NOMO-1 treated with dmso at 0.1 percent for 144 hours (cell line): Measurements from ENCODE around the gene MYMK.

ENCODE experiments used
- DNase-seq: peaks from one replicate; lab custom pipeline; 2025; ENCODE audit not compliant: unreplicated experiment; lab: John Stamatoyannopoulos, UW

MYMK gene

DNA sequence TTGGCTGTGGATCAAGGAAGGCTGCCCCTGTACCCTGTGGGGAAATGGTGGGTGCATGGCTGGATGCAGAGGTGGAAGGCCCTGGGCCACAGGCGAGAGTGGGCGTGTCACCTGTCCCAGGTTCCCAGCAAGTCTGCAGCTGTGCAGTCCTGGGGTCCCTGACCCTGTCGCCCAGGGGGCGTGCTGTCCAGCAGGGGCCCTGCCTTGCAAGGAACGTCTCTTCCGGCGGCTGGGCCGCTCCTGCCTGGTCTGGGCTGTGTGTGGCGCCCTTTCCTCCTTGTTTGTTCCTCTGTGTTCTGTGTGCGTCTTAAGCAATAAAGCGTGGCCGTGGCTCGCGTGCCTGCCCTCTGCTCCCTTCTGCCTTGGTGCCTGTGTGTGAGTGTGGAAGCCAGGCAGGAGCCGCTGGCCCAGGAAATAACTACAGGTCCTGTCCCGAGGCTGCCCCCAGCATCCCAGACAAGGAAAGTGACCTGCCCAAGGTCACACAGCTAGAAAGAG lies 54.3 kb downstream of the MYMK start:
- DNase-seq, result no peak

- DNase-seq, result no peak
Measured at GRCh38 chr9:133468777-133469421, 55.9 kb downstream of the MYMK start.

GRCh38 chr9:133468374-133468773 lies 56.4 kb downstream of the MYMK start:
- no peak for DNase-seq

GRCh38 chr9:133467101-133467500 lies 57.7 kb downstream of the MYMK start:
- DNase-seq, result no peak

DNA sequence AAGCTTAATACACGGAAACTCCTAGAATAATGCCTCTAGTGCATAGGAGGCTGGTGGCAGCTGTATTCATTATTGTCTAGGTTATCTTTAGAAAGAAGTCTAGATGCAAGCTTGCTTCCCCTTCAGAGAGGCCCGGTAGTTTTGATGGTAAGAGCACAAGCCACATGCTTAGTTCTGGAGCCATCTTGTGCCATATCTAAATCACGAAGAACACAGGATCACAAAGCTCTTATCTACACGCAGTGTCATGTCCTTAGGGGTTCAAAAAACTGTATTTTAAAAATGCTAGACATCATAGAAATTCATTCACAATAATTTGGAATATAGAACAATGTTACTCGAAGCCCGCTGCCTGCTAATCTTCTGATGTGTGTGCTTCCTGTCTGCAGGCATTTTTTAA lies 58.8 kb downstream of the MYMK start:
- DNase-seq, result no peak

- no peak for DNase-seq
Measured at GRCh38 chr9:133464638-133465037, 60.1 kb downstream of the MYMK start.
